NT2/D1 (cell line): ENCODE data around the gene OGFRL1.

ENCODE experiments used
- DNase-seq: peaks from one replicate; pipeline ENCODE4 v3.0.0-alpha.2; 2011; ENCODE audit warnings: low read depth, low spot score
- H3K27me3 ChIP-seq: 2 replicates; pipeline ENCODE4 v1.6.0; 2011; ENCODE audit warnings: mild to moderate bottlenecking; ENCODE audit not compliant: insufficient read length, insufficient read depth
- H3K36me3 ChIP-seq: 2 replicates; pipeline ENCODE4 v1.6.1; 2011; ENCODE audit warnings: mild to moderate bottlenecking, low read length, mixed read lengths; ENCODE audit not compliant: insufficient read depth, insufficient read length
- H3K4me1 ChIP-seq: 2 replicates; pipeline ENCODE4 v1.5.1; 2011; ENCODE audit not compliant: insufficient read depth, insufficient read length
- H3K4me3 ChIP-seq: 2 replicates; pipeline ENCODE4 v1.5.1; 2011; ENCODE audit warnings: low read depth; ENCODE audit not compliant: insufficient read length
- H3K9ac ChIP-seq: 2 replicates; pipeline ENCODE4 v1.6.0; 2011; ENCODE audit warnings: low read depth; ENCODE audit not compliant: insufficient read length
- H3K9me3 ChIP-seq: 2 replicates; pipeline ENCODE4 v1.5.1; 2011; ENCODE audit warnings: mild to moderate bottlenecking, low read length; ENCODE audit not compliant: insufficient read depth
- SUZ12 ChIP-seq: IDR thresholded peaks from 2 replicates; pipeline ENCODE4 v1.6.1; 2011; ENCODE audit not compliant: insufficient read length, insufficient read depth; ENCODE audit errors: extremely low read depth
- YY1 ChIP-seq: IDR thresholded peaks from 2 replicates; pipeline ENCODE4 v1.6.1; 2011; ENCODE audit not compliant: insufficient read length, insufficient read depth
- ZNF274 ChIP-seq: IDR thresholded peaks from 2 replicates; pipeline ENCODE4 v1.6.1; 2011; ENCODE audit warnings: mild to moderate bottlenecking, low read depth, low read length

Gene OGFRL1

DNA sequence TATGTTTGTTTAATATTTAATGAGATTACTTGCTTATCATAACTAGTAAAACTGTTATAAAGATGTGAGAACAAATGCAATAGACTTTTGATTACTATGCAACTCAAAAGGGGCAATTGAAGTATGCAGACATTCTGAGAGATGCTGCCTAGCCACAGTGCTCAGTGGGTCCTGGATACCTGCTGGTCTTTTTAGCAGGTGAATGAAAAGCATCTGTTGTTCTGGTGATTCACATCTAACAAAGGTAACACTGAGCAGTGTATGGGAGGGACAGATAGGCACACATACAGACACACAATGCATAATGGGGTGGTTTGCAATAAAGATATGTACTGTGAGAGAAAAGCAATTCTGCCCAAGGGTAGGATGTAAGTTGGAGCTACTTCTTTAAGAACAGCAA, 46.9 kb downstream of the OGFRL1 start:
- TF ChIP-seq SUZ12 (no peak), ZNF274 (no peak), YY1 (no peak)
- no peaks in the 10 kb centered on the region for H3K27me3 ChIP-seq
- DNase-seq = no peak
- no peaks in the 10 kb centered on the region for H3K36me3 ChIP-seq
- H3K9ac ChIP-seq = no peak overlapping the region
- no peaks in the 10 kb centered on the region for H3K4me1 ChIP-seq
- H3K4me3 ChIP-seq = no peak overlapping the region
- H3K9me3 ChIP-seq = no peaks in the 10 kb centered on the region

DNA sequence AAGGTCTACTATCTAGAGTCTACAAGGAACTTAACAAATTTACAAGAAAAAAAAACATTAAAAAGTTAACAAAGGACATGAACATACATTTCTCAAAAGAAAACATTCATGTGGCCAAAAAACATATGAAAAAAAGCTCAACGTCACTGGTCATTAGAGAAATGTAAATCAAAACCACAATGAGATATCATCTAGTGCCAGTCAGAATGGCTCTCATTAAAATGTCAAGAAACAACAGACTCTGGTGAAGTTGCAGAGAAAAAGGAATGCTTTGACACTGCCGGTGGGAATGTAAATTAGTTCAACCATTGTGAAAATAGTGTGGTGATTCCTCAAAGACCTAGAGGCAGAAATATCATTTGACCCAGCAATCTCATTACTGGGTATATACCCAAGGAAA, 48.3 kb downstream of the OGFRL1 start:
- no peaks in the 10 kb centered on the region for H3K9me3 ChIP-seq
- no peak overlapping the region for H3K4me3 ChIP-seq
- no peaks in the 10 kb centered on the region for H3K4me1 ChIP-seq
- no peak for DNase-seq
- no peaks in the 10 kb centered on the region for H3K36me3 ChIP-seq
- no peaks in the 10 kb centered on the region for H3K27me3 ChIP-seq
- TF ChIP-seq ZNF274 (no peak), YY1 (no peak), SUZ12 (no peak)
- no peak overlapping the region for H3K9ac ChIP-seq

DNA sequence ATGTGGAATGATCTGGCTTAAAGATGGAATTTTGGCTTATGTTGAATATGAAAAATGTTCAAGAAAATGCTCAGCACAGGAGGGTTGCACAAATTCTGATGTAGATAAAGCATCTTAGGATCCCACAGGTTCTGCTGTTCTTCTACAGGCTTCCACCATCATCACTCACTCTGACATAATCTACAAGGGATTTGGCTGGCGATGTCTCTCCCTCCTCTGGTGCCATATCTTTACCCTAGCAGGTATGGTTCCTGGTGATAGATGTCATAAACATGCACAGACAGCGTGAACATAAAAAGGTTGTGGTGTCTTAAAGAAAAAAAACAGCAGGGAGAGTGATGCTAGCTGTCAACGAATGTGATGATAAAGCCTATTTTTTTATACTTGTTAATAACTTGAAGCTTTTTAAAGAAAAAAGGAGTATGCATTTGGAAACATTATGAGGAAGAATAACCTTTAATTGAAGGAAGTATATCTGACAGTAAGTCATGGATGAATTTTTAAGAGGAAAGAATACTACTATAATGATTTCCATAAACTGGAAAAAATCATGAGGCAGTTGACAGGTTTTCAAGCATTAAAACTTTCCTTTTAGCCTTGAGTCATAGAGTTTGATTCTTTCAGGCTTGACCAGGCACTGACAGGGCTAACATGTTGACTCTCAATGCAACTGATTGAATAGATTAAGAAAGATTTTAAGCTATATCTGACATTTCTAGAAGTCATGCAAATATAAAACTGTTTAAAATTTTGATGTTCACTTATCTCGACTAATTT, 50.1 kb downstream of the OGFRL1 start:
- no peak overlapping the region for H3K9ac ChIP-seq
- TF ChIP-seq YY1 (no peak), SUZ12 (no peak), ZNF274 (no peak)

DNA sequence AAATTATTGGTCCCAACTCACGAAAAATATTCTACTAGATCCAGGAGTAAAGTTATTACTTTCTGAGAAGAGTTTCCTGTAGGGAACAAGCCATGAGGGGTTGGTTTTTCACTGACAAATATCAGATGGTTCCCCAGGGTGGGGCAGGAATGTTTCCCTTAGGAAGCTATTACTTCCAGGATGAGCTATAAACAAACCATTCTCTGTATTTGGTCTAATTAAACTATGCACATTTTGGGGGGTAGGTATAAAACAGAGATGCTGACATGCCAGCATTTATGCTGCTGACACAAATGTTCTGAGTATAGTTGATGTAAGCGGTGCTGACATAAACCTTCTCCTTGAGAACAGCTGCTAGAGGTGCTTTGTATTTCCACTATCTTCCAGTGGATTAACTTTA, 54.2 kb downstream of the OGFRL1 start:
- no peak for TF ChIP-seq SUZ12
- no peak for TF ChIP-seq YY1
- no peak for TF ChIP-seq ZNF274
- no peak overlapping the region for H3K4me3 ChIP-seq
- no peaks in the 10 kb centered on the region for H3K4me1 ChIP-seq
- H3K9ac ChIP-seq = no peak overlapping the region
- no peaks in the 10 kb centered on the region for H3K9me3 ChIP-seq
- no peaks in the 10 kb centered on the region for H3K36me3 ChIP-seq
- no peak for DNase-seq
- no peaks in the 10 kb centered on the region for H3K27me3 ChIP-seq

More for the DNA sequence above, 50.1 kb downstream of the OGFRL1 start:
- no peaks in the 10 kb centered on the region for H3K4me1 ChIP-seq
- H3K36me3 ChIP-seq = no peaks in the 10 kb centered on the region
- no peaks in the 10 kb centered on the region for H3K27me3 ChIP-seq
- no peak for DNase-seq
- H3K9me3 ChIP-seq = no peaks in the 10 kb centered on the region
- H3K4me3 ChIP-seq = no peak overlapping the region

DNA sequence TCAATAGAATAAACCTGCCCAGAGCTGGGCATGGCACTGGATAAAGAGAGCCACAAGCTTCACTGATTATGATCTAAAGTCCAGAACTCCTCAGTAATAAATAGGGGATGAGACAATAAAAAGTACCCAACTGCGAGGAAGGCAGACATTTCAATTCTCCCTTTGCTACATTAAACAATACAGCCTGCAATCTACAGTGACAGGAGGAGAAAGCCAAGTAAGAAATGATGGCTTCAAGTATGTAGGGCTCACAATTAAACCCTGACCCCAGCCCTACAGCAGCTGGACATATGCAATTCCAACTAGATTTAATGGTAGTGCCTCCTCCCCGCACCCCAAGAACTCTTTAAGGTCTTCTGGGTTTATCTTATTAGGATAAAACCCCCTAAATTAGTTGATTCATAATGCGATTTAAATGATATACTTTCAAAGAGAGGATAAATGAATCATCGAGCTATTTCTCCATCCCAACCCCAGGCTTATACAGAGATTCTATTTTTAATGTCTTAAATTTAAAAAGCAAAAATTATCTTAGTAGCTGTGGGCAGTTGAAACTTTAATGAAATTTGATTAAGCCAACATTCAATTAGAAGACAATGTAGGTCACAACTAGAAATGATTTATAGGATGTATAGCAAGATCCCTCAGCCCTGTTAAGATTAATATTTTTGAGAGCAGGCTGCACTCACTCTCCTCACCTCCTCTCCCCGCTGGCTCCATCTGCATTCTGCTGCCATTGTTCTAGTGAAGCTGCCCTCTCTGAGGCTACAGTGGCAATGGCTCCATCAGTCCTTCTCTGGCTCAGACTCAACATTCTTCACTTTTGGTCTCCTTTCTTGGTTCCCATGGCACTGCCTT, 57.1 kb downstream of the OGFRL1 start:
- H3K27me3 ChIP-seq = no peaks in the 10 kb centered on the region
- no peak overlapping the region for H3K9ac ChIP-seq
- H3K9me3 ChIP-seq = no peaks in the 10 kb centered on the region
- no peak for TF ChIP-seq YY1
- no peak for TF ChIP-seq ZNF274
- TF ChIP-seq SUZ12 = no peak
- no peak overlapping the region for H3K4me3 ChIP-seq
- no peaks in the 10 kb centered on the region for H3K4me1 ChIP-seq
- H3K36me3 ChIP-seq = no peaks in the 10 kb centered on the region
- no peak for DNase-seq

DNA sequence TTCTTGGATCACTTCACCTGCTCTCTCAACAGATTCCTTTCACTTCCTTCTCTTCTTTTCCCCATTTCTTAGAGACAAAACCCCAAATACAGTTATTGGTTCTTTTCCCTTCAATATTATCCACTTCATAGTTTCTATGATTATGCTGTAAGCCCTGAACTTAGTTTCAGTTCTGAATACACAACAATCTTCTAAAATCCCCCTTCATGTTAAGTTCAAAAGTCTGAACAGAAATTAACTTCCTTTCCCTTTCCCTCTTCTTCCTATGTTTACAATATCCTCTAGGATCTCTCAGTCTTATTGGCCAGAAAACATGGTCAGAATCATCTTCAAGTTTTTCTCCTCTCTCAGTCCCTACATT, 57.7 kb downstream of the OGFRL1 start:
- H3K9ac ChIP-seq = no peak overlapping the region
- H3K27me3 ChIP-seq = no peaks in the 10 kb centered on the region
- H3K9me3 ChIP-seq = no peaks in the 10 kb centered on the region
- no peak overlapping the region for H3K4me3 ChIP-seq
- TF ChIP-seq SUZ12 (no peak), YY1 (no peak), ZNF274 (no peak)
- H3K4me1 ChIP-seq = no peaks in the 10 kb centered on the region
- DNase-seq = no peak
- no peaks in the 10 kb centered on the region for H3K36me3 ChIP-seq

DNA sequence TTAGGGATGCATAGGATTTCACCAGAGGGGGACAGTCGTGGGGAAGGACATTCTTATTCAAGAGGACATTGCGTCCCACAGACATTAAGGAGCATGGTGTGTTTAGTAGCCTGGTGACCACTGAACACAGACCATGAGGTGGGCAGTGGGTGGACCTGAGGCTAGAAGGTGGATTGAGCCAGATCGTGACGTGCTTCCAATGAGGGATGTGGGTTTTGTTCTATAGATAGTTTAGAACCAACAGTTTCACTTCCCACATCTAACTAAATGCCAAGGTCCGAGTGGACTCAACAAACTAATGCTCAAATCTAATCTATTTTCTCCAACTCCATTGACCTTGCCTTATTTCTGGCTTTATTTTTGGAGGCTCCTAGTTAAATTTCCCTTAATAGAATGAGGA, 58.5 kb downstream of the OGFRL1 start:
- no peaks in the 10 kb centered on the region for H3K36me3 ChIP-seq
- H3K4me3 ChIP-seq = no peak overlapping the region
- no peaks in the 10 kb centered on the region for H3K27me3 ChIP-seq
- H3K4me1 ChIP-seq = no peaks in the 10 kb centered on the region
- TF ChIP-seq SUZ12 = no peak
- TF ChIP-seq YY1 = no peak
- no peaks in the 10 kb centered on the region for H3K9me3 ChIP-seq
- no peak overlapping the region for H3K9ac ChIP-seq
- DNase-seq = no peak
